NB4 (cell line): ENCODE results near the gene PPP1R12B.

Experiments
- TF ChIP-seq, protein P1 (sequence below): IDR thresholded peaks from one replicate; pipeline ENCODE4 v1.5.1; 2012; ENCODE audit warnings: low read depth, low read length
- TF ChIP-seq, protein P2 (sequence below): IDR thresholded peaks from 2 replicates; pipeline ENCODE4 v1.6.1; 2011; ENCODE audit warnings: low read depth, low read length

GRCh38 chr1:202586871-202587270 is 238.4 kb downstream of the PPP1R12B start:
- TF ChIP-seq, protein P1, sequence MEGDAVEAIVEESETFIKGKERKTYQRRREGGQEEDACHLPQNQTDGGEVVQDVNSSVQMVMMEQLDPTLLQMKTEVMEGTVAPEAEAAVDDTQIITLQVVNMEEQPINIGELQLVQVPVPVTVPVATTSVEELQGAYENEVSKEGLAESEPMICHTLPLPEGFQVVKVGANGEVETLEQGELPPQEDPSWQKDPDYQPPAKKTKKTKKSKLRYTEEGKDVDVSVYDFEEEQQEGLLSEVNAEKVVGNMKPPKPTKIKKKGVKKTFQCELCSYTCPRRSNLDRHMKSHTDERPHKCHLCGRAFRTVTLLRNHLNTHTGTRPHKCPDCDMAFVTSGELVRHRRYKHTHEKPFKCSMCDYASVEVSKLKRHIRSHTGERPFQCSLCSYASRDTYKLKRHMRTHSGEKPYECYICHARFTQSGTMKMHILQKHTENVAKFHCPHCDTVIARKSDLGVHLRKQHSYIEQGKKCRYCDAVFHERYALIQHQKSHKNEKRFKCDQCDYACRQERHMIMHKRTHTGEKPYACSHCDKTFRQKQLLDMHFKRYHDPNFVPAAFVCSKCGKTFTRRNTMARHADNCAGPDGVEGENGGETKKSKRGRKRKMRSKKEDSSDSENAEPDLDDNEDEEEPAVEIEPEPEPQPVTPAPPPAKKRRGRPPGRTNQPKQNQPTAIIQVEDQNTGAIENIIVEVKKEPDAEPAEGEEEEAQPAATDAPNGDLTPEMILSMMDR = no peak
- TF ChIP-seq, protein P2, sequence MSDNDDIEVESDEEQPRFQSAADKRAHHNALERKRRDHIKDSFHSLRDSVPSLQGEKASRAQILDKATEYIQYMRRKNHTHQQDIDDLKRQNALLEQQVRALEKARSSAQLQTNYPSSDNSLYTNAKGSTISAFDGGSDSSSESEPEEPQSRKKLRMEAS = no peak
